T1000 (cell line): ENCODE data around the gene INSC.
"Not testable (repeated sequence)": the region's sequence is repeated elsewhere in the genome, so short reads cannot be mapped to it uniquely, and the experiment has no call there.

ENCODE experiments used
- DNase-seq: peaks from one replicate; lab custom pipeline; 2025; ENCODE audit warnings: mixed read lengths; lab: John Stamatoyannopoulos, UW

The INSC gene, protein sequence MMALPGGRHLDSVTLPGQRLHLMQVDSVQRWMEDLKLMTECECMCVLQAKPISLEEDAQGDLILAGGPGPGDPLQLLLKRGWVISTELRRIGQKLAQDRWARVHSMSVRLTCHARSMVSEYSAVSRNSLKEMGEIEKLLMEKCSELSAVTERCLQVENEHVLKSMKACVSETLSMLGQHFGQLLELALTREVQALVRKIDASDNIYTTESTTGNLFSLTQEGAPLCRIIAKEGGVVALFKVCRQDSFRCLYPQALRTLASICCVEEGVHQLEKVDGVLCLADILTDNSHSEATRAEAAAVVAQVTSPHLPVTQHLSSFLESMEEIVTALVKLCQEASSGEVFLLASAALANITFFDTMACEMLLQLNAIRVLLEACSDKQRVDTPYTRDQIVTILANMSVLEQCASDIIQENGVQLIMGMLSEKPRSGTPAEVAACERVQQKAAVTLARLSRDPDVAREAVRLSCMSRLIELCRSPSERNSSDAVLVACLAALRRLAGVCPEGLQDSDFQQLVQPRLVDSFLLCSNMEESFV

GRCh38 chr11:15114501-15115475, at the start of gene INSC:
Gene INSC, plus strand, starts transcription at chr11:15114923. Its CDS starts 34,252 bp downstream, at chr11:15149175.
- DNase-seq: no peak

DNA sequence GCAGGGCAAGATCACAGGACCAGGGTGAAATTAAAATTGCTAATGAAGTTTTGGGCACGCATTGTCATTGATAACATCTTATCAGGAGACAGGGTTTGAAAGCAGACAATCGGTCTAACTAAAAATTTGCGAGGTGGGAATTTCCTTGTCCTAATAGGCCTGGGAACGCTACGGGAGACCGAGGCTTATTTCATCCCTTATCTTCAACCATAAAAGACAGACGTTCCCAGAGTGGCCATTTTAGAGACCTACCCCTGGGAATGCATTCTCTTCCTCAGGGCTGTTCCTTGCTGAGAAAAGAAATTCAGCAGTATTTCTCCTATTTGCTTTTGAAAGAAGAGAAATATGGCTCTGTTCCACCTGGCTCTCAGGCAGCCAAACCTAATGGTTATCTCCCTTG, 45.0 kb upstream of the INSC start:
- DNase-seq: not testable (repeated sequence)

DNA sequence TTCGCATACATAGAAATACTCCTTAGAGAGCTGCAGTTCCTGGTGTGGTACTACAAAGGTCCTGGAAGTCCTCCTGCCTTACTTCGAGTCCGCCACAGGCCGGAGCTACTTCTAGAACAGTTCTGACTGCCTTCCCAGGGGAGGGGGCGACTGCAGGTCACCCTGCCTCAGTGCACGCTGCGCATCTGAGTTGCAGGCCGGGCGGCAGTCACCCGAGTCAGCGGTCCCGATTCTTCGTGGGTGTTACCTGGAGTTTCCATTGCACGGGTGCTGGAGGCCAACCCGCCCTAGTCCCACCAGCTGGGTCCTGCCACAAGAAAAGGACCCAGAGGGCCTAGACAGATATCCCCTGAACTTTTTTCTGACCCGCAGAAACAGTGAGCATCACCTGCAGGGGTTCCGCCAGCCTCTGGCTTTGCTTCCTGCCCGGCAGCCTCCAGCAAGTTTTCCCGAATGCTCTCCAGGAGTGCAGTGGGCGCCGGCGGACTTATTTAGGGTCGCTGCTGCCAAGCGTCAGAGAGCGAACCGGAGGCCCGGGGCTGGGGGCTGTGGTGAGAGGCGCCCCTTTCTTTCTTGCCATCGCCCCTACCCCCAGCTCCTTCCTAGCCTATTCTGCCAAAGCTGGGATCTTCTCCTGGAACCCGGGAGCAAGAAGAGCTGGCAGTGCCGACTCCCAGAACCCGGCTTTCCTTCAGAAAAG, 43.0 kb upstream of the INSC start:
- no peak for DNase-seq

GRCh38 chr11:15072551-15073143, 42.1 kb upstream of the INSC start:
- DNase-seq: no peak

DNA sequence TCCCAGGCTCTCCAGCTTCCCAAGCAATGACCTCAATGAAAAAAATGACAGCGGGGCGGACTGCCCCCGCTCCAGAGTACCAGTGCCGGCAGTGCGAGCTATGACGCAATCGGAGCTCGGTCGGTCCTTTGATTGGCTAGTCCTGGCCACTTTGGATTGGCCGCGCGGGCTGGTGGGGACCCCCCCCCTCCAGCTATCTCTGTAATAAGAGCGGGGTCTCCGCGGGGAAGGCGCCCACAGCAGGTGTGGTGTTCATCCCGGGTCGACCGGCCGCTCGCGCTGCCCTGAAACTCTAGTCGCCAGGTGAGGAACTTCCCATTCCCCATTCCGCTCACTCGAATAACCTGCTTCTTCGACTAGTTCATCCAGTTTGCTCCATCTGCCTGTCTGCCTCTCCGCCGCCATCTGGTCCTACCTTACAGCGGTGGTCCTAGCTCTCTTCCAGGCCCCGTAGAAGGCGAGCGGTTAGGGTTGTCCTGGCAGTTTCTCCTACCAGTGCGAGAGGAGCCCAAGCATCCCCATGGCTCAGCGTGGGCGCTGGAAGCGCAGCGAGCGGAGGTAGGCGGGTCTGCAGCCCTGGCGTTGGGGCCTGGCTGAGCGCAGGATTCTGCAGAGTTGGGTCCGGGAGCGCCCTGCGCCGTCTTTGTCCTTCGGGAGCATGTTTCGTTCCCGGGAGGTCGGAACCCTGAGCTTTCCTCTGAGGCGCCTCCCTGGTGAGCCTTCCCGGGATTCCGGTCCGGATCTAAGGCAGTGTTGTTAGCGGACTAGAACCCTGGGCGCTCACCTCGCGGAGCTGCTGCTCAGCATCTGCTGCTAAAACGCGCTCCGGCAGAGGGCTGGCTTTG, 41.1 kb upstream of the INSC start, which contains the start of gene CALCB:
CALCB (plus strand) TSS at position 233 of the 845 bp plus-strand sequence. CDS start 1,126 bp downstream, outside the sequence.
- DNase-seq: no peak

DNA sequence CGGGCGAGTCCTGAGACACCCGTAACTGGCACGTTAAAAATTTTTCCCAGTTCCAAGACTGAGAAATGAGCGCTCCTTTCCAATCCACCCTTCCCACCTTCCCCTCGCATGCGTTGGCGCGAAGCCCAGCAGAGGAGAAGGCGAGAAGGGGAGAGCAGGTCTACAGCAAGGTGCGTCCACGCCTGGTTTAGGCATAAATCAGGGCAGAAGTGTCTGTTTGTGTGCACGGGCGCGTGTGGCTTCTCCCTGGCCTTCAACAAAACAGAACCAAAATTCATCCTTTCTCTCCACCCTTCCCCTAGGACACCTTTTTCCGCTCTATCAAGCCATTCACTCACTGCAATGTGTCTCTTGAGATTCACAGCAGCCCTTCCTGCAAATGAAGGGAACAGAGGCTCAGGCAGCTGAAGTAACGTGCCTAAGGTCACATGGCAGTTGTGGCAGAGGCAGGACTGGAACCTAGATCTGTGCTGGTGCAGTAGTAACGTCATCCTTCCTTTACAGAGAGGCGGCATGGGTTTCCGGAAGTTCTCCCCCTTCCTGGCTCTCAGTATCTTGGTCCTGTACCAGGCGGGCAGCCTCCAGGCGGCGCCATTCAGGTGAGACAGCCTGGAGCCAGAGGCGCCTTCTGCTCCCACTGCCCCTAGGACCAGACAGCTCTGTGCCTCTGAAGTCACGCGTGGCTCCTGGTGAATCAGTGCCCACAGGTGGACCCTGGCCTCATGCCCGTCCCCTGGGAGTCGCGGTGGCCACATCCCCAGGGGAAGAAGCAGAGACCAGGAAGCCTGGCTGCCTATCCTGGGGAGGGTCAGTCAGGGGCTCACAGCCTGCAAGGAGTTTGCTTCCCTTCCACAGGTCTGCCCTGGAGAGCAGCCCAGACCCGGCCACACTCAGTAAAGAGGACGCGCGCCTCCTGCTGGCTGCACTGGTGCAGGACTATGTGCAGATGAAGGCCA, 40.2 kb upstream of the INSC start:
- peak; percentile 53 for DNase-seq

DNA sequence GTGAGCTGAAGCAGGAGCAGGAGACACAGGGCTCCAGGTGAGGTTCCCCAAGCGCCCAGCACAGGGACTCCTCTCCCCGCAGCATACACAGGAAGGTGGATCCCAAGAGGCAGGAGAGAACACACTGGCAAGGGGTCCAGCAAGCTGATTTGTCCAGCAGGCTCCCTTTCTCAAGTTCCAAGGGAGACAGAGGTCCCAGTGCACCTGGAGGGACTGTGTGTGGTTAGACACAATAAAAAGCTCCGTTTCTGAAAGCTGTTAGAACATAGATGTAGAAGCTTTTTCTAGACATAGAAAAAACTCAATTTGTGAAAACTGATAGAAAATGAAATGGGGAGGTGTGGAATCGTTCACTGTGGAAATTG, 39.6 kb upstream of the INSC start:
- no peak for DNase-seq

GRCh38 chr11:15091175-15091574, 23.5 kb upstream of the INSC start:
- DNase-seq: no peak

DNA sequence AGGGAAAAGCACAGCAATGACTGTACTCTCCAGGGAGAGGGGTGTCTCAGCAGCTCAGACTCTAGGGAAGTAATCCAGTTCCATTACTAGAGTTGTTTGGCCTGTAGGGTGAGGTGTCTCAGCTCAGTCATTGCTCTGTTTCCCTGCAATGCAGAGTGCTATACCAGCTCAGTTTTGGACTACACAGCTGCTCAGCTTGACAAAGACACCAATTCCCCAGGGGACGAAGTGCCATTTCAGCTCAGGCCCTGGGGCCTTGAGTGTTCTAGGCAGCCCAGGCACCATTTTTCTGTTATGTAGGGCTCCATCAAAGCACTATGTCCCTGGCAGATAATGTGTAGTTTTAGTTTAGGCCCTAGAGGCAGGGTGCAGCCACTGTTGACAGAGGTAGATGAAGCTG, 23.1 kb upstream of the INSC start:
- no peak for DNase-seq

GRCh38 chr11:15093432-15093831, 21.3 kb upstream of the INSC start:
- no peak for DNase-seq

DNA sequence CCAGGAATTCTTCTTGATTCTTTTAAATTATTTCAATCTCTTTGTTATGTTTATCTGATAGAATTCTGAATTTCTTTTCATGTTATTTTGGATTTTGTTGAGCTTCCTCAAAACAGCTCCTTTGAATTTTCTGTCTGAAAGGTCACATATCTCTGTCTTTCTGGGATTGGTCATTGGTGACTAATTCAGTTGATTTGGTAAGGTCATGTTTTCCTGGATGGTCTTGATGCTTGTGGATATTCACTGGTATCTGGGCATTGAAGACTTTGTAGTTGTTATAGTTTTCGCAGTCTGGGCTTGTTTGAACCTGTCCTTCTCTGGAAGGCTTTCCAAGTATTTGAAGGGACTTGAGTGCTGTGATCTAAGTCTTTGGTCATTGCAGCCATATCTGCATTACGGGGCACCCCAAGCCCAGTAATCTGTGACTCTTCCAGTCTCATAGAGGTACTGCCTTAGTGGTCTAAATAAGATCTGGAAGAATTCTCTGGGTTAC, 18.9 kb upstream of the INSC start:
- no peak for DNase-seq

DNA sequence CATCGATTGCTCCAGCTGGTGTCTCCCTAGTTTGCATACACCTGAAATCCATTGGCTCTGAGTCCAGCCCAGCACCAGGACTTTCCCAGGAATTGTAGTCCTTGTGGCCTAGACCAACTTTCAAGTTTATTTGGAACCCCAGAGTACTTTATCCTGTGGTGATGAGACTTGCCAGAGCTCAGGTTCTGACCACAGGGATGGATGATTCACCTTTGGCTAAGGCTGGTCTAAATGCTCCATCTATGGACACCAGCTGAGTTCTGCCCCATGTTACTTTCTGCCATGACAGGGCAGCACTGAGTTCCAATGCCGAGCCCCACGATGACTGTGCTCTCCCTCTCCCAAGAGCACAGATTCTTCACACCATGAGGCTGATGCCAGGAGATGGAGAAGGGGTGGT, 17.3 kb upstream of the INSC start:
- no peak for DNase-seq

DNA sequence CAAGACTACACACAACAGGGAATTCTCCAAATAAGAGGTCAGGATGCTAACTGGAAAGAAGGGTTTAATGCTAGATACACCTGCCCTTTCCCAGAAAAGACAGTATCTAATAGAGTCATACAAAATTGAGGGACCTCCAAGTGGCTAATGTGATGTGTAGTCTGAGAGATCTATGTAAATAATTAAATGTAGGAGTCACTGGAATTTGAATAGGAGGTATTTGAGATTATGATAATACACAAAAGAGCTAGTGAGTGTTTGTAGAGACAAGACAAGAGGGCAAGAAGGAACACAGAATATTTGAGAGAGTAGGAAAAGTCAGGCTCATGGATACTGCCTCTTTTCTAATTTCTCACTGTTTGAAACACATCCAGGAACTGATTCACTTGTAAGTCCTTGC, 15.5 kb upstream of the INSC start:
- DNase-seq: no peak

DNA sequence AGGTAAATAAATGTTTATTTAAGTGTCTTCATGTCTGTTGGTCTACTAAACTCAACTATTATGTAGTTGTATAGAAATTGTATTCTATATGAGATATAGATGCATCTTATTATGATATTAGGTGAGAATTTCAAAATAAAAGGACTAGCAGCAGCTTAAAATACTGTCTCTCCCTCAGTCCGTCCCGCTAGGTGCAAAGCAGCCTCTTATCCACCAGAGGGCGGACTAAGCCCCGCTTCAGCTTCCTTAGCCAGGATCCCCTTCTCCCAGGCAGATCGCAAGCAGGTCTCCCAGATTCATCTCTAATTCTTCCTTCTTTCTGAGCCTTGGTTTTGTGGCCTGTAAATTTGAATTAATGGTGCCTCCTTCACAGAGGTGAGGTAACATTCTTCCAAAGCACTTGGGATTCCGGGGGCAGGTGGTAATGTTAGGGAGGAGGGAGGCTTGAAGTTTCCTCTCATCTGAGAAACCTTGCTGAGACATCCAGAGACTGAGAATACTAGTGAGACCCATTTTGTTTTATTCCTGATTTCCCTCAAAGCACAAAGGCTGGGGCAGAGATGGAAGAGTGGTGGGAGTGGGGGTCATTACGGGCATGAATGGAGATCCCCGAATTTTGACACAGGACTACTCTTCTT, 13.5 kb upstream of the INSC start:
- peak; percentile 31 for DNase-seq

DNA sequence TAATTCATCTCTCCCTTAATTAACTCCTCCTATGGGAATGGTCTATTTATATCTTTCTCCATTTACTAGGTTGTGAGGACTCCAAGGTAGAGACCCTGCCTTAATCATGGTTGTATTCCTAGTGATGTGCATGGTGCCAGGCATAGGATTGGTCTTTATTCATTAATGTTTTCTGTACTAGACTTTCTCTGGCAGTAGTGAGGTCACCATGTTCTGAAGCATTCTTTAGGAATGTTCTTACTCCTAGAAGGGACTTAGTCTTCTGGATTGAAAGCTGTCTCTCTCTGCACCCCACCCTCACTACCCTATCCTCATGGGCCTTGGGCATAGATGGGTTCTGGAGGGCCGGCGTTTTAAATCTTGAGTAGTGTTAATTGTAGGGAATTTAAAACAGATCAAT, 10.6 kb upstream of the INSC start:
- DNase-seq: no peak

DNA sequence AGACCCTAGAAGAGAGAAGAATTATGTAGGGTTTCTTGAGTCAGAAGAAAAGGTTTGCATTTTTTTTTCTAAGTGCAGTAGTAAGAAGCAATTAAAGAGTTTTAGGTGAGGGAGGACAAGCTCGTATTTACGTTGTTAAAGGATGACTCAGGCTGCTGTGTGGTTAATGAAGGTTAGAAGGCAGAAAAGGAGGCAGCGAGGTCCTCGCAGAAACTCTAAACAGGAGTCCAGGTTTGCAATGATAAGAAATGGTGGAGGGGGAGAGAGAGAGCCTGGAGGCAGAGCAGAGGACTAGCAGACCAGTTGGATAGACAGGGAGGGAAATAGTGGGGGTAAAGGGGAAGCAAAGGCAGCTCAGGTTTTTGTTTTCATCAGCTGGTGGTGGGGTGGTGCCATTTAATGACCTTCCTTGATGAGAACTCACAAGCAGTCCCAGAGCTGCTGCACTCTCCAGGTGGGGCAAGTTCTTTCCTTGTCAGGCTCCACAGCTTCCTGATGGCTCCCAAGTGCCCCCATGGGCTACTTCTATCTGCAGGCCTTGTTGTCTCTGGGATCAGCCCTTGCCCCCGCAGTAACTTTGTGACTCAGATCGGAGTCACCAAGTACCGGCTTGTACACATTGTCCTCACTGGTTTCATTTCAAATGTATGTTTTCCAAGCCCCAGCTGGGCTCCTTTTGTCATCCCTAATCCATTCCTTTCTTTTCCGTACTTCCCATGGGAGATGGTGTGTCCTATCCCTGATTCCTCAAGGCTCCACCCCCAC, 8.3 kb upstream of the INSC start:
- DNase-seq: no peak

DNA sequence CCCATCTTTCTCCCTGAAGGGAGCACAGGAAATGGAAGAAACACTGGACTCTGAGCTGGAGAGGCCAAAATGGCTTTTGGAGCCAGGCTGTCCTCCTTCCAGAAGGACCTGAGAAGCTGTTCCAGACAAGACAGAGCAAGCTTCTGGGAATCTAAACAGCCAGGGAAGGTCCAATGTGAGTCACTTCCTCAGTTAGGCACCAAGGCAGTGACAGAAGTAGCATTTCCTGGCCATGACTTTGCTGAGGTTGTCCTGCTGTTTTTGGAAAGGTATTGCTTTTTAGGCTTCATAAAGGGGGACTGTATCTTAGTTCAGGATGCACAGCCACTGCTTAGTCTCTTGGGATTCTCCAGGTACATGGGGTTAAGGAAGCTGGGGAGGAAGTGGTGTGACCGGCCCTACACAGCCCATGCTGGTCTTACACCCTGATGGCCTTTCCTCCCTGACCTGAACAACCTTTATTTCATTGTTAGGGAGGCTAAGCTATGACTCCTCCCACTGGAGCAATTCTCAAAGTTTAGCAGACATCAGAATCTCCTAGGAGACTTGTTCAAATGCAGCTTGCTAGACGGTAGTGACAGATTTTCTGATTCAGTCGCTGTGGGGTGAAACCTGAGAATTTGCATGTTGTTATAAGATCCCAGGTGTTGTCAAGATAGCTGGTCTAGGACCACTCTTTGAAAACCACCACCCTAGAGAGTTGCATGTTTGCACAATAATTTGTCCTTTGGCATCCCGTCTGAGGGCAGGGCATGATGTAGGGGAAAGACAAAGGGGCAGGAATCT, 6.8 kb upstream of the INSC start:
- DNase-seq: no peak
